HuH-7 (cell line): ENCODE data around the gene PGLYRP2.
"Not testable (repeated sequence)": the region's sequence is repeated elsewhere in the genome, so short reads cannot be mapped to it uniquely, and the experiment has no call there.

Source experiments
- DNase-seq: peaks from one replicate; pipeline ENCODE4 v3.0.0; 2011; ENCODE audit warnings: low spot score

The PGLYRP2 gene, protein sequence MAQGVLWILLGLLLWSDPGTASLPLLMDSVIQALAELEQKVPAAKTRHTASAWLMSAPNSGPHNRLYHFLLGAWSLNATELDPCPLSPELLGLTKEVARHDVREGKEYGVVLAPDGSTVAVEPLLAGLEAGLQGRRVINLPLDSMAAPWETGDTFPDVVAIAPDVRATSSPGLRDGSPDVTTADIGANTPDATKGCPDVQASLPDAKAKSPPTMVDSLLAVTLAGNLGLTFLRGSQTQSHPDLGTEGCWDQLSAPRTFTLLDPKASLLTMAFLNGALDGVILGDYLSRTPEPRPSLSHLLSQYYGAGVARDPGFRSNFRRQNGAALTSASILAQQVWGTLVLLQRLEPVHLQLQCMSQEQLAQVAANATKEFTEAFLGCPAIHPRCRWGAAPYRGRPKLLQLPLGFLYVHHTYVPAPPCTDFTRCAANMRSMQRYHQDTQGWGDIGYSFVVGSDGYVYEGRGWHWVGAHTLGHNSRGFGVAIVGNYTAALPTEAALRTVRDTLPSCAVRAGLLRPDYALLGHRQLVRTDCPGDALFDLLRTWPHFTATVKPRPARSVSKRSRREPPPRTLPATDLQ

DNA sequence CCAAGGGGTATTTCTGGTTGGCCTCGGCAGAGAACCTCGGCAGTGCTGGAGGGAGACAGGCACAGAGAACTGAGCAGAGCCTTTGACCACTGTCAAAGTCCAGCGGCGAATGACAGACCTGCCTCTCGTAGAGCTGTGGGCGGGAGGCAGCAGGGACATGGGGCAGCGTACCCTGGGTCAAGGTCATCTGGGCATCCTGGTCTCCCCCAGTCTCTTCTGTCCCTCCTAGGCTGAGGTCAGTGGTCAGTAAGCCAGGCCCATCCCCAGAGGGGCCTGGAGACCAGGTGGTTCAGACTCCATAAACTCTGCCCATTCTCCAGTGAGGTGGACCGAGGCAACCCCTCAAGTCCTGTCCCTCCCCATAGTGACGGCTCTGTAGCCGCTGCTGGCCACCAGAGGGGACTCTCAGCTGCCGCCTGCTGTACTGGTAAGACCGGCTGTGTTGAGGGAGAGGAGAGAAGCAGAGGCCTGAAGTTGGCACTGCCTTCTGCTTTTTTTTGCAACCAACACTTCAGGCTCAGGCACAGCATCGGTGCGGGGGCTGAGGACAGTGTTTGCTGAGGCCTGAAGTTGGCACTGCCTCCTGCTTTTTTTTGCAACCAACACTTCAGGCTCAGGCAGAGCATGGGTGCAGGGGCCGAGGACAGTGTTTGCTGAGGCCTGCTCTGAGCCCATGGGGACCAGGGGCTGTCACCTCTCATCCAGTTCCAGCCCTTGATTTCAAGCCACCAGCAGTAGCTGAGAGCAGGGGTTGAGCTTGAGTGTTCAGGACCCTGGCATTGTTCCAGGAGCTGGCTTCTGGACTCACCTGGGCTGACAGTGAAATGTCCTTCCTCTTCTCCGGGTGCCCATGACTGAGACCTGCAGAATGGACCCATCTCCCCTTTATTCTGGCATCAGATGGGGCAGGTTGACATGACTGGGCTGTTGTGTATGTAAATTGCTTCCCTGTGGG is at the start of gene PGLYRP2:
TSS of gene PGLYRP2 (minus strand) at position 111 of the 955 bp plus-strand sequence. CDS start 130 bp downstream, outside the sequence.
- no peak for DNase-seq

DNA sequence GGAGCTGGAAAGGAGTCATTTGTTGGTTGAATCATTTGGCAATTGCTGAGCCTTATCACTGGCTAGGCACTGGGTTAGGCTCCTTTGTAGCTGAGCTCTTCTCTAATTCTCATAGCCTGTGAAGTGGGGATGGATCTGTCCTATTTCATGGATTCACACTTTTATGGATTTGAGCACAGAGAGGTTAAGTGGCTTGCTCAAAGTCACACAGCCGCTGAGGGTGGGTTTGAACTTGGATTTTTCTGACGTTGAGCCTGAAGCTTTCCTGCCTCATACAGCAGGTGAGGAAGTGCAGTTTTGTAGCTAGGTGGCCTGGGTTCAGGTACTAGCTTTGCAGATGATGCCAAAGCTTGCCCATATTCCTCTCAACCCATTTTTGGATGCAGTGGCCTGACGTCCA is 48.4 kb upstream of the PGLYRP2 start:
- DNase-seq = no peak

DNA sequence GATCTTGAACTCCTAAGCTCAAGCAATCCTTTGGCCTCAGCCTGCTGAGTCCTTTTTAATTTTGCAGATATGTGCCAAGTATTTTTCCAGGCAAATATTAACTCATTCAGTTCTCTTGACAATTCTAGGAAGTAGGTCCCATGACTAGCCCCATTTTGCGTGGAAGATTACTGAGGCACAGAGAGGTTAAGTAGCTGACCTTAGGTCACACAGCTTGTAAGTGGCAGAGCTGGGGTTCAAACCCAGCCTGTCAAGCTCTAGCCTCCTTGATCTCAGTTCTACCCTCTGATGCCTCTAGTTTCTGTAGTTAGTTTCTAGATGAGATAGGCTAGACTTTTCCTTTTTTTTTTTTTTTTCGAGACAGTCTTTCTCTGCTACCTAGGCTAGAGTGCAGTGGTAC is 47.1 kb upstream of the PGLYRP2 start:
- no peak for DNase-seq

DNA sequence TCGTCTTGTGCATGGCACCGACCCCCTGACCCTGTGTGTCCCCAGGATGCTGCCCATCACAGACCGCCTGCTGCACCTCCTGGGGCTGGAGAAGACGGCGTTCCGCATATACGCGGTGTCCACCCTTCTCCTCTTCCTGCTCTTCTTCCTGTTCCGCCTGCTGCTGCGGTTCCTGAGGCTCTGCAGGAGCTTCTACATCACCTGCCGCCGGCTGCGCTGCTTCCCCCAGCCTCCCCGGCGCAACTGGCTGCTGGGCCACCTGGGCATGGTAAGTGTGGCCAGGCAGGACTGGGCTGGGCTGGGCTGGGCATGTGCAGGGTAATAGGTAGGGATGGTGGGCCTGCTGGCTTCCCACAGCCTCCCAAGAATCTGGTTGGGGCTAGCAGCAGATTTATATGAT is 46.0 kb upstream of the PGLYRP2 start:
- no peak for DNase-seq

DNA sequence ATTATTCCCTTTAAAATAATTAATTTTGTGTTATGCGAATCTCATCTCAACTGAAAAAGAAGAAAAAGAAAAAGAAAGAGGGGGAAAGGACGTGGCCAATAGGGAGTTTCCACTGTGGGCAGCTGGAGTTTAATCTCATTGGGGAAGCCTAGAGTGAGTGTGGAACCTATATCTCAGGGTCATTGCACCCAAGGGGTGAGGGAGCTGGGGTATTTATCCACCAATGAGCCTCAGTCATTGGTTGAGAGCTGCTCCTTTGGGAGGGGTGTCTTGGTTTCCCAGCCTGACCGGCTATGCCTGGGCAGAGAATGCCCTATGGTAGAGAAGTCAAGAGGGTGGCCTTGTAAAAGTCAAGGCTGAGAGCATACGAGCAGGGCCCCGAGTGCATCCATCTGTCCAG is 45.5 kb upstream of the PGLYRP2 start:
- DNase-seq = no peak

DNA sequence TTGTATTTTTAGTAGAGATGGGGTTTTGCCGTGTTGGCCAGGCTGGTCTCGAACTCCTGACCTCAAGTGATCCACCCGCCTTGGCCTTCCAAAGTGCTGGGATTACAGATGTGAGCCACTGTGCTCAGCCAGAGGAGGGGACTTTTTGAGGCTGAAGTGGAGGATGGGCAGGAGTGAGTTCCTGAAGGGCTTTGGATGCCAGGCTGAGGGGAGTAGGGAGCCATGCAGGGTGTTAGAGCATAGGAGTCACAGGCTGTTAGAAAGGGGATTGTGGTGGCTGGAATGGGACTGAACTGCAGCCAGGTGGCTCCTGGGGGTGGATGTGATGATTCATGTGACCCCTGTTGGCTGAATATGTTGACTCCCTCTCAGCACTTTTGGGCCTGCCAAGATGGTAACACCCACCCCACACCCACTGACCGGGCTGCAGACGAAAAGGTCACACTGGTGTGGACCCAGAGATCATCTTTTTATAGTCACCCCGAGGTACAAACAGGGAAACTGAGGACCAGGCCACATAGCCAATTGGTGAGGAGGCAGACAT is 40.2 kb upstream of the PGLYRP2 start:
- DNase-seq = no peak

DNA sequence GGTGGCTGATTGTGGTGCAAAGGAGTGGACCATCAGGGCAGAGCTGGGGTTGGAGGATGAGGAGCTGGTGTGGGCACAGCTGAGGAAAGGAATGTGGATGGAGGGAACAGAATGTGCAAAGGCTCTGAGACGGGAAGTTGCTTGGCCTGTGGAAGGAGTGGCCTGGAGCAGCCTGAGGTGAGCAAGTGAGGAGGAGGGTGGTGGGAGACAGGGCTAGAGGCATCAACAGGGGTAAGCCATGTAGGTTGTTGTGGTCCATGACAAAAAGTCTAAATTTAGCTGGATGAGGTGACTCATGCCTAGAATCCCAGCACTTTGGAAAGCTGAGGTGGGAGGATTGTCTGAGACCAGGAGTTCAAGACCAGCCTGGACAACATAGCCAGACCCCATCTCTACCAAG is 38.5 kb upstream of the PGLYRP2 start:
- no peak for DNase-seq

DNA sequence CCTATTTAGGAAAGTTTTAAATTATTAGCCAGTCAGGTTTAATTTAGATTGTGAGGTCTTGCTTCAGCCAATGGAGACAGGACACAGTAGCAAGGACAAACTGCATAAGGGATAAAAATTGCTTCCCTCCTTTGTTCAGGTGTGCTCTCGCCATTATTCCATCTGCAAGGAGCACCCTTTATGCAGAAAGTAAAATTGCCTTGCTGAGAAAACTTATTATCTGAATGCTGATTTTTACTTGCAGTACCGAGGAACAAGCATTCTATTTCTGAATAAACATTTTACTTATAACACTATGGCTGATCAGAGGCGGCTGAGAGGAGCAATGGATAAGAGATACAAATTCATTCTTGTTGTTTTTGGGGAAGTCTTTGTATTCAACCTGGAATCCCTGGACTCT is 37.1 kb upstream of the PGLYRP2 start:
- no peak for DNase-seq

DNA sequence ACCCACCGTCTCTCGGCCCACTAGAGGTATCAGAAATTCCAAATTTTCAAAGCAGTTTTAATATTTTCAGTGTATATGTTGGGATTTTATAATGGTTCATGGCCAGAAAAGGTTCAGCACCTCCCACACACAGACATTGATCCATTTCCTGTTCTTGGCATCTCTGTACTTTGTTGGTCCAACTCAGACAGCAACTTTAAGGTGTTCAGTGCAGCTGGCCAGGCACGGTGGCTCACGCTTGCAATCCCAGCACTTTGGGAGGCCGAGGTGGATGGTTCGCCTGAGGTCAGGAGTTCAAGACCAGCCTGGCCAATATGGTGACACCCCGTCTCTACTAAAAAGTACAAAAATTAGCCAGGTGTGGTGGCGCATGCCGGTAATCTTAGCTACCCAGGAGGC is 35.9 kb upstream of the PGLYRP2 start:
- DNase-seq = not testable (repeated sequence)

DNA sequence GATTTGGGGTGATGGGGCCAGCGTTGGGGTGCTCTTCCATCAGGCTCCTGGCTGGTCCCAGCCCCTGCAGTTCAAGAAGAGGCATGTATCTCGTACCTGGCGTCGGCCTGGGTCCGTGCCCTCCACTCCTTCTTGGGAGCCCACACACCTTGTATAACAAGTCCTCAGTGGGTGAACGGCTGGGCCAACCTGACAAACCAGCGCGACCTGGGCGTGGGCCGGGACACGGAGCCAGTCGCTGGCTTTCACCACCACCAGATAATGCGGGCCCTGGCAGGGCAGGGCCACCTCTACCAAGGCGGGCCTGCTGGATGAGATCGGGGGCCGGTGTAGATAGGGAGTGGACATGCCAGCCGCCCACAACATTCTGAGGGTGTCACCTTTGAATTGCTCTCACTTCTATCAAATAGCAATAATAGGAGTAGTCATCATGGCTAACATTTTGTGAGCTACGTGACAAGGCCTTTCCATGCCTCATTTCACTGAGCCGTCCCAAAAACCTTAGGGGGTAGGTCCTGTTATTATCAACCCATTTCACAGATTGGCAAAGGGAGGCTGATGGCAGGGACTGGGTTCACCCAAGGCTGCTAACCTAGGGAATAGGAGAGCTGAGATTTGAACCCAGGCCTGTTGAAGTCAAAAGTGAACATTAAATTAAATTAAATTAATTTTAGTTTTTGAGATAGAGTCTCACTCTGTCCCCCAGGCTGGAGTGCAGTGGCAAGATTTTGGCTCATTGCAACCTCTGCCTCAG is 32.5 kb upstream of the PGLYRP2 start:
- no peak for DNase-seq

DNA sequence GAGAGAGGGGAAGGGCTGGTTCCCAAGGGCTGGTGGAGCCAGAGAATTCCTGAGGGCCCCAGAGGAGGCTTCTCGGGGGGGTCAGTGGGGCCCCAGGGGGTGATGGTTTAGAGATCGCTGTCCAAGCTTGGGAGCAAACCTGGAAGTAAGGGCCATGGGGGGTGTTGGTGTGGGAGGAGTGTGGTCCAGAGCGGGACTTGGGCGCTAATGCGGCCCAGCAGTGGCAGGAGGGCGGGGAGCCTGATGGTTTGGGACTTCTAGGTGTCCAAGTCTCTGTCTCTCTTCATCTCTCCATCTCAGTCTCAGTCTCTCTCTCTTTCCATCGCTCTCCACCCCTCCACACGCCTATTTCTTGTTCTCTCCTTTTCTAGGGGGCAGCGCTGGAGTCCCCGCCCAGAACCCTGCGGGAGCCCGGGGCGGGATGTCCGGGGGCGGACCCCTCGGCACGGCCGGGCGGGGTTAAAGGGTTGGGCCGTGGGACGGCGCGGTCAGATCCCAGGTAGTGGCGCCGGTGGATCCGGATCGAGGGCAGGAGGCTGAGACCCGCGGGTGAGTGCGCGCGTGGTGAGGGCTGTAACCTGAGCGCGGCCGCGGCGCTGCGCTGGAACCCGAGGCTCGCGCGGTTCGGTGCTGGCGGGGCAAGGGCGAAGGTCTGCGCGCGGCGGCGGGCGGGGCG is 28.9 kb upstream of the PGLYRP2 start, which contains the start of gene CYP4F22:
TSS of gene CYP4F22 (plus strand) at position 491 of the 676 bp plus-strand sequence. CDS start 16,812 bp downstream, outside the sequence.
- no peak for DNase-seq

DNA sequence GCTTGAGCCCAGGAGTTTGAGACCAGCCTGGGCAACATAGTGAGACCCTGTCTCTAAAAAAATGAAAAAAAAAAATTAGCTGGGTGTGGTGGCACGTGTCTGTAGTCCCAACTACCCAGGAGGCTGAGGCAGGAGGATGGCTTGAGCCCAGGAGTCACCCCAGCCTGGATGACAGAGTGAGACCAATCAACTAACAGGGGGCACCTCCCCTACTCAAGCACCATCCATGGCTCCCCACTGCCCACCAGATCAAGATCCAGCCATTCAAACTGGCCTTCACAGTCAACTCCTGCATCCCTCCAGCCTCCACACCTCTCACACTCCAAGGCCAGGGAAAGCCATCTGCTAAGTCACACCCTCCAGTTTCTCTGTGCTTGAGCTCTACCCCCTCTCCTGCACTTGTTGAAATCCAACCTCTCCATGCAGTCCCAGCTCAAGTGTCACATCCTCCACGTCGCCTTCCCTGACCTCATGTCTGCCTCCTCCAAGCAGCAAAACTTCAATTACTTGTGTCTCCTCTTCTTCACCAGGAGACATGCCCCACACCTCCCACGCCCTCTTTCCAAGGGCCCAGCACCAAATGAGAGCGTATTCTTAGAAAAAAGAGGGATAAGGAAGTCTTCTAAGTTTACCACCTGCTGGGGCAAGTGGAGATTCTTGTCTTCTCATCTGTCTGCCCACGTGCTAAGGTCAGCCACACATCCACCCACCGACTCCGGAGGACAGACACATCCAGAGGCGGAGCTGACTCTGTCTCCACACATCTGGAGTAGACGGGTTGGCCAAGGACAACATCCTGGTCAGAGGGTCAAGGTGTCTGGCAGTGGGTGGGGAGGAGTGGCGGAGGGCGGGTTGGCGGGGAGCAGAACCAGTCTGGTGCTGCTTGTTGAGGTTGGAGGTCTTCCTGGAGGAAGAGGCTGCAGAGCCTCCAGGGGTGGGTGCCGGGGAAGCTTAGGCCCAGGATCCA is 28.1 kb upstream of the PGLYRP2 start:
- DNase-seq = no peak

DNA sequence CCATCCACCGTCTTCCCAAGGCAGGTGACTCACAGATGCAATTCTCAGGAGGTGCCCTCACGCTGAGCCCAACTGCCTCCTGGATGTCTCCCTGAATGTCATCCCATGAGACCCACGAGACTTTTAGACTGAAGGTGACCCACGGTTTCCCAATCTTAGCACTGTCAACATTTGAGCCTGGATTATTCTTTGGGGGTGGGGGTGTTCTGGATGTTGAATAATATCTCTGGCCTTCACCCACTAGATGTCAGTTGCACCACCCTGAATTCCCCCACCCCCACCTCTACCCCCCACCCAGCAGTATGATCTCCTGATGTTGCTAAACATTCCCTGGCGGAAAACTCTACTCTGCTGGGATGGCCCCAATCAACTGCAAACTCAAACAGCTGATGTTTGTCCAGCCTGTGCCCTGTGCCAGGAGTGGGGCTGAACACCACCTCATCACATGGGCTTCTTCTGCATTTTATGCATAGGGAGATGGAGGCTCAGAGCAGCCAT is 26.8 kb upstream of the PGLYRP2 start:
- no peak for DNase-seq

DNA sequence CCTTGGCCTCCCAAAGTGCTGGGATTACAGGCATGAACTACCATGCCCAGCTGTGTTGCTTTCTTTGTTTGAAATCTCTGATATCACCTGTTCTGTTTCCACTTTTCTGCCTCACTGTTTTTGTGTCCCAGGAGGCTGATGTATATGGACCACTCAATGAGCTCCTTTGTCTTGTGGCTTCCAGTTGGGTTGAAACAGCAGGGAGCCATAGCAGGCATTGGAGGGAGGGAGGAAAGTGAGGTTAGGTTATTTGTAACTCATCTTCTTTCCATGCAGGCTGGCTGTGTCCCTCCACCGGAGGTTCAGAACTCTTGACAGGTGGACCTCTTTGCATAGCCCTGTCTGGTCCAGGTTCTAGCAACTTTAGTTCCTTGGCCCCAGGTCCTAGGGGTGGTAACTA is 23.0 kb upstream of the PGLYRP2 start:
- DNase-seq = no peak

DNA sequence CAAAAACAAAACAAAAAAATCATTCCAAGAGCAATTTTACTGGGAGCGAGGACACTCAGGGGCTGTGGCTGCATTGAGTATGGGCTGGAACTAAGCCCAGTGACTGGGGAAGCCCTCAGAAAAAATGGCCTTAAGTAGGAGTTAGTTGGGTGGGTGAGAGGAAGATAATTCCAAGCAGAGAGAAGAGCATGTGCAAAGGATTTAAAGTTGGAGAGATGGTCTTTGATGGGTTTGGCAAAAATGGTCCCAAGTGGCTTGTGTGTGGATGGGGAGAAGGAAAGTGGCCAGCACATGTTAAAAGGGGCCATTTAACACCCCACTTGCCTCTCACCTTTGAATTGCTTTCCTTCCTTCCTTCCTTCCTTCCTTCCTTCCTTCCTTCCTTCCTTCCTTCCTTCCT is 22.3 kb upstream of the PGLYRP2 start:
- DNase-seq = no peak

DNA sequence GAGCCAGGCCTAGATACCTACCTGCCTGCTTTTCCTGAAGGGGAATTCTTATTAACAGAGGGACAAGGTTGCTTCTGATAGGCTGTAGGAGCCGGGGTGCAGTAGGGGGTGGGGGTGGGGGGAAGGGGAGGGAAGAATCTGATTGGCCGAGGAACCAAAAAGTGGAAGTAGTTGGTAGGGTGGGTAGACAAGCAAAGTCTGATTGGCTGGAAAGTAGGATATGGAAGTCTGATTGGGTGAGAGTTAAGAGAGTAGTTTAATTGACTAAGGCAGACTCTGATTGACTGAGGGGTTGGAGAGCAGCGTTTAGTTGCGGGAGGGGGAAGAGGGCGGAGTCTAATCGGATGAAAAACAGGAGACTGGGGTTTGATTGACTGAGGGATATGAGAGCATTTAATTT is 19.6 kb upstream of the PGLYRP2 start:
- DNase-seq = no peak

DNA sequence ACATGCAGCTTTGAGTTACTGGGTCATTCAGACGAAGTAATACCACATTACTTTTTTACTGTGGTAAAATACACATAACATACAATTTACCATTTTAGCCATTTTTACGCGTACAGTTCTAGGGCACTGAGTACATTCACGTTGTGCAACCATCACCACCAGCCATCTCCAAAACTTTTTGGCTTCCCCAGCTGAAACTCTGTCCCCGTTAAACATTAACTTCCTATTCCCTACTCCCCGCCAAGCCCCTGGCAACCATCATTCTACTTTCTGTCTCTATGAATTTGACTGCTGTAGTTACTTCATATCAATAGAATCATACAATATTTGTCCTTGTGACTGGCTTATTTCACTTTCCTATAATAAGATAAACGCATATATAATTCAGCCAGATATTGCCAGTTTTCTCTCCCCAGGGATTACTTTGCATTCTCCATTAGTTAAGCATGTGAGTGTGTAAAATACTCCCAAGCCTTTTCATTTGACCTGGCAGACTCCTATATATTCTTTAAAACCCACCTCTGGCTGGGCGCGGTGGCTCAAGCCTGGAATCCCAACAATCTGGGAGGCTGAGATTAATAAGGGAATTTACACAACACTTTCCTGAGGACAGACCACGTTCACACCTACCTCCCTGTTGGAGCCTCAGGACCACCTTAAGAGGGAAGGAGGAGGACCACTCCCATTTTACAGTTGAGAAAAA is 19.0 kb upstream of the PGLYRP2 start:
- no peak for DNase-seq

DNA sequence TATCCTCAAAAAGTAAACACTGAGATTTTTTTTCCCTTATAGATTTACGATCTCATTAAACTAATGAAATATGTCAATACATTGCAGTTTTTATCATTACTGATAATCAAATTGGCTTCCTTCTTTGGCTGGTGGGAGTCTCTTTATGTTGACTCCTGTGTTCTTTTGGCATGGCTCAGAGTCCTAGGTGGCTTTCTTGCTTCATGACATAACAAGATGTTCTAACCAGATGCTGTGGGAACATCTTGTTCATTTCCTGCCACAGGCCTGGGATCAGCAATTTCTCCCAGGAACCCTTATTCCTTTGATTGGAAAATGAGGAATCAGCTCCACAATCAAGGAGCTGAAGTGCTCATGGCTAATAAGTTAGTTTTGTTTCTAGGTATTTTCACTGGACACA is 15.8 kb upstream of the PGLYRP2 start:
- no peak for DNase-seq
